Retinal pigment epithelial cell (primary cell): ENCODE data around the gene UQCRHL.

ENCODE experiments used
- DNase-seq: peaks from one replicate; pipeline ENCODE4 v3.0.0-alpha.2; 2010; ENCODE audit warnings: low read depth
- H3K4me3 ChIP-seq: 2 replicates; pipeline ENCODE4 v1.5.1; 2011; ENCODE audit warnings: mild to moderate bottlenecking, low read length, control low read depth, moderate library complexity
- CTCF ChIP-seq: conservative IDR thresholded peaks from 2 replicates; pipeline ENCODE4 v1.5.1; 2011; ENCODE audit warnings: low read depth, low read length, control low read depth, inconsistent platforms

The UQCRHL gene

GRCh38 chr1:15758953-15759661 is 48.3 kb downstream of the UQCRHL start:
- H3K4me3 ChIP-seq: peak overlapping the region; percentile 73
- no peak for DNase-seq
- no peak for TF ChIP-seq CTCF

GRCh38 chr1:15758343-15758931 is 49.0 kb downstream of the UQCRHL start, which contains the start of gene FBLIM1:
TSS of gene FBLIM1 (plus strand) at chr1:15758795. CDS start at chr1:15764984, 6,189 bp downstream.
- no peak for TF ChIP-seq CTCF
- DNase-seq: no peak
- peak within 1 kb of the TSS; percentile 73 for H3K4me3 ChIP-seq

DNA sequence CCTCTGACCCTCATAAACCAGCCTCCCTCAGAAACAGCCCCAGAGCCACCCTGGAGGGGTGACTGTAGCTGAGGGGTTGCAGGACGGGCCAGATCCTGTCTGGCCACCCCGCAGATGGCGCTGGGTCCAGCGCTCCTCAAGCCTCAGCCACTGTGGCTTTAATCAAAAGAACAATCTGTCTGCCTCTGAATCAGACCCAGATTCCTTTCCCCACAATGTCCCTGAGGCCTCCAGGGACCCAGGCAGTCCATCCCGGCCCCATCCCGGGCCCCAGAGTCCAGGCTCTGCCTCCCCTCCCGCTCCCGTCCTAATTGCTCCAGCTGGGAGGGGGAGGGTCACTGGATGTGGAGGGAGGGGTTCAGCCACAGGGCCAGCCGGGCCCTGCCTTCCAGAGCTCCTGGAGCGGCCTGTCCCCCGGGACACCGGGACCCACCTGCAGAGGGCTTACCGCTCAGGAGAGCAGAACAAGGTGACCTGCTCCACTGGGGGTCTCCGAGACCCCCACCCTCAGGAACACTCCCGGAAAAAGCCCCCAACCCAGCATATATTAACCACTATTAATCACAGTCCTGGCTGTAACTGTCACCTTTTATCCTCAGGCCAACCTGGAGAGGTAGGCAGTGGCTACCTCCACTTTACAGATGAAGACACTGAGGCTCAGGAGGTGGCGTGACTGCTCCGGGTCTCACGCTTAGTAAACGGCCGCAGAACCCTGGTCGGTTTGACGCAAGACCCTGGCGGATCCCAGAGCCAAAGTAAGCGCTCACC is 49.7 kb downstream of the UQCRHL start:
- no peak for TF ChIP-seq CTCF
- DNase-seq: no peak
- H3K4me3 ChIP-seq: peak overlapping the region; percentile 73
